Stimulated activated CD4-positive, alpha-beta T cell treated with anti-CD3 and anti-CD28 coated beads, Interleukin-1b, Interleukin-23, amount 100 ng/mL, for 48 hours (primary cell): ENCODE measurements around the gene SLCO3A1.

Experiments
- DNase-seq: peaks from one replicate; pipeline ENCODE4 v3.0.0-alpha.2; 2020

SLCO3A1 gene

GRCh38 chr15:91853511-91853947, at the start of gene SLCO3A1:
Gene SLCO3A1, plus strand, starts transcription at chr15:91853708.
- DNase-seq = peak; percentile 56

DNA sequence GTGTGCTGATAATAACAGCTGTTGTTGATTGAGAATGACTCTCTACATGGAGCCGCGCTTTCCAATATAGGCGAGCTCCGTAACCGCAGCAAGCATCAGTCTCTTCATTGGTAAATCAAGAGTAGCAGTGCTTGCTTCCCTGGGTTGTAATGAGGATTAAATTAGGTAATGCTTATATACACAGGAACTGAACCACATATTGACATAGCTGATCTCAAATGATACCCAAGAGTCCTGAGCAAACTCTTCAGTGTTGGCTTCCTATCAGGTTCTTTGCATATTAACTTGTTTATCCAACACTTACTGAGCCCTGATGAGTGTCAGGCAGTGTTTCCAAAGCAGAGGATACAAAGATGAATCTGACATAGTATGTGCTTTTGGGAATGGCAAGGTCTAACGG, 46.4 kb upstream of the SLCO3A1 start:
- DNase-seq = no peak

- no peak for DNase-seq
These were observed 39.6 kb upstream of the SLCO3A1 start for GRCh38 chr15:91813924-91814323.

DNA sequence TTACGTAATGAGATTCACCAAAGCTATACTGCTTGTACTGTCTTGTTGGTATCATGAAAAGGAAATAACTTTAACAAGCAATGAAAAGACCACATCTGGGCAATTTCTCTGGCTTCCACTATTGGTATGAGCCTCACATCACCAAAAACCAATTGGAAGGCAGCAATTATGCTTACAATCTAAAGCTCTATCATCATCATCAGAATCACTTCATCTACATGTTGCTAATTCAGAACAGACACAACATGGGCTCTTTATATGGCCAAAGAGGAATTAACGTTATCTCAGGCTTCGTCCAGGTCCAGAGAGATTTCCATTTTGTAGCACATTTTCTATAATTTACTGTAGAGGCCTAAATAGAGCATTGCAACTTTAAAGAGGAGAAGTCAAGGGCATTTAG, 36.6 kb upstream of the SLCO3A1 start:
- no peak for DNase-seq

- DNase-seq = no peak
These were observed 32.0 kb upstream of the SLCO3A1 start for GRCh38 chr15:91821458-91821857.

DNA sequence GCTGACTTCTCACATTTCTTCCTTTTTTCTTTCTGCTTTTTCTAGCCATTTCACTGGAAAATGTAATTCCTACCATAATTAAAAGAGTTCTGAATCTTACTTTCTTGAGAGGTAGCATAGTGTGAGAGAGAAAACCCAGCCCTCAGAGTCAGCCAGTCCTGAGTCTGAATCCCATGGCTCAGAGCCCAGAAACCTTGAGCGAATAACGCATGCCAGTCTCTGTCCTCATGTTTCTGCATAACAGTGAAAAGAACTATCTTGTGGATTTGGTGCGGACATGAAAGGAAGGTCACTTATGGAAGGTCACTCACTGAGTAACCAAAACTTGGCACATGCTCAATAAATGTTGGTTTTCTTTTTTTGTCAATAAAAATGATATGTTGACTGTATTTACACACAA, 29.3 kb upstream of the SLCO3A1 start:
- no peak for DNase-seq

DNA sequence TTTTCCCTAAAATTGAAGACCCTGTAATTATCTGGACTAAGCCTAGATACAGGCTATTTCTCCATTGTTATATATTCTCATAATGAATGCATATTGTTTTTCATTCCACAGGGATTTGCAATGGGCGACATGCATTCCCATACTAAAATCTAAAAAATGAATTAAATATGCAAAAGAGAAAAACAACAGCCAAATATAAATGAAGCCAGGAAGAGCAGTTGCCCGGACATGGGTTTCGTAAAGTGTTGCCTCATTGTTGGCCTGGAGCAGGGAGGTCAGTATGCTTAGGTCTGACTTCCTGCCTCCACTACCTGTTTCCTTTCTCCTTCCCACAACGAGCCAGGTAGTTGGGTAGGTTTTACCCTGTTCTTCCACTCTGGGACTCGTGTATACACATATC, 27.1 kb upstream of the SLCO3A1 start:
- DNase-seq = no peak

DNA sequence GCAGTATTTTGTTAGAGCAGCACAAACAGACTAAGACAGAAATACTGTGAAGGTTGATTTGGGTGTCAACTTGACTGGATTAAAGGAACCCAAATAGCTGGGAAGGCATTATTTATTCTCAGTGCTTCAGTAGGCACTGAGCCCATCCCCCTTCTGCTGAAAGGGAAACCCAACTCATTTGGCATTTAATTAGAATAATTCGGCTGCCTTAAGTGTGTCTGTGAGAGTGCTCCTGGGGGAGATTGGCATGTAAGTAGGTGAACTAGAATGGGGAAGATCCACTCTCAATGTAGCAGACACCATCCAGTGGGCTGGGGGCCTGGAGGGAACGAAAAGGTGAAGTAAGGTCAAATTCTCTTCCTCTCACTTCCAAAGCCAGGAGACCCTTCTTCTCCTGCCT, 20.5 kb upstream of the SLCO3A1 start:
- no peak for DNase-seq

GRCh38 chr15:91839867-91840266, 13.6 kb upstream of the SLCO3A1 start:
- no peak for DNase-seq

DNA sequence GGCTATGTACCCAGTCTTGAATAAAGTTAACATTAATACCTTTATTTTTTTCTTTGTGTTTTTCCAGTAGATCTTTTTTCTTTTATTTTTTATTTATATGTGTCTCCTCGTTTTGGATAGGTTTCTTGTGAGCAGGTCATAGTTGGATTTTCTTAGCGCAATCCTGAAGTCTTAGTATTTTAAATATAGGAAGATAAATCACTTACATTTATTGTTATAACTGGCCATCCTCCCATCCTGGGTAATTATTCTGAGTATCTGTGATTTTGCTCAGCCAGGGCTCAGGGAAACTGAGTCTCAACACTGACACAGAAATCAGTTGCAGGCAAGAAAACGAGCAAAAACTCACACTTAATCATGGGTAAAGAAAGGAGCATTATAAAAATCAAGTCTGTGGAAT, 11.6 kb upstream of the SLCO3A1 start:
- DNase-seq = no peak

- no peak for DNase-seq
These were observed 9.2 kb upstream of the SLCO3A1 start for GRCh38 chr15:91844341-91844740.

GRCh38 chr15:91844928-91845327, 8.6 kb upstream of the SLCO3A1 start:
- DNase-seq = no peak

DNA sequence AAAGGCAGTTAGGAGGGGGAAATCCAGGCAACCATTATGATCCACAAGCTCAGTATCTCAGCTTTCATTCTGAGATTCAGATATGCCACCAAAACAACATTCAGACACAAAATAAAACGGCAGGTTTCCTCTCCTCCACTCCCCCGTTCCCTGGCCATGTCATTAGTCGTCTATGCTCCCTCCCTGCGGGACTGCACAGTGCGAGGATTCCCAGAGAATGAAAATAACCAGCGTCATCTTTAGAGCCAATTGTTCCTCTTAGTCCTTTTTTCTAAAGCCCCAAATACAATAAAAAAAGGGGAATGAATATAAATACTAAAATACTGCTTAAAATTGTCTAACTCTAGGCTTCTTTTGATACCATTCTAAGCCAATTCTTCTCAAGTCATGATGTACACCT, 7.8 kb upstream of the SLCO3A1 start:
- DNase-seq = no peak

DNA sequence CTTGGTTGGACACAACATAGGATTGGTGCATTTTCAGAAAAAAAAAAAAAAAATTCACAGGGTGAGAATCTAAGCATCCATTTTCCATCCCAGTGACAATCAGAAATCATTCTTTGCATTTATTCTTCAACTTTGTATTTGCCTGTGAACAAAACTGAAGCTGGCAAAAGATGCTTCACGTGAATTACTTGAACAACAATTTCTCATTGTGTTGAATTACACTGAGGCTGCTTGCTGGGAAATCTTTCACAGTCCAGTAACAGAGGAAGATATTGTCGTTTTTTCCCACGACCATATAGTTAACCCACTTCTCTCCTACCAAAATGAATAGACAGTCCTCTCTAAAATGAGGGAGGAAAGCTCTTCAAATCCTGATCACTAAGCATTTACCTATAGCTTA, 4.3 kb upstream of the SLCO3A1 start:
- no peak for DNase-seq

- DNase-seq = peak; percentile 7
These were observed 3.8 kb upstream of the SLCO3A1 start for GRCh38 chr15:91849749-91850161.

- DNase-seq = peak; percentile 62
These were observed 582 bp upstream of the SLCO3A1 start for GRCh38 chr15:91852741-91853510.

- peak; percentile 25 for DNase-seq
These were observed 585 bp downstream of the SLCO3A1 start for GRCh38 chr15:91853948-91854638.

- peak; percentile 30 for DNase-seq
These were observed 1.1 kb downstream of the SLCO3A1 start for GRCh38 chr15:91854639-91854990.

DNA sequence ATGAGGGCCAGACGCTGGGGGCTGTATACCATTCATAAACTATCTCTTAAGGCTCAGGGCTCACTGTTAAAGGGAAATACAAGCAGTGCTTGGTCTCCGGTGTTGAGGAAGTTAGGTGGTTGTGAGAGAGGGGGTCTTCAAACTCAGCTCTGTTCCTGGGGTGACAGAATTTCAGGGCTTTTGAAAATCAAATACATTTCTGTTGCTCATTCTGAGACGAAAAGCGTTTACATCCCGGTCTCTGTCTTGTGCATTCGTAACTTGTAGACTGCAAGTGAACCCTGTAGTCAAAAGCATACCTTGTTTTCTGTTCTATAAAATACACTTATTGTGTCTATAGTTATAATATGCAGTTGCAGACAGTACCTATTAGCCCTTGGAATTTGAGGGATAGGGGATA, 1.7 kb downstream of the SLCO3A1 start:
- DNase-seq = no peak

DNA sequence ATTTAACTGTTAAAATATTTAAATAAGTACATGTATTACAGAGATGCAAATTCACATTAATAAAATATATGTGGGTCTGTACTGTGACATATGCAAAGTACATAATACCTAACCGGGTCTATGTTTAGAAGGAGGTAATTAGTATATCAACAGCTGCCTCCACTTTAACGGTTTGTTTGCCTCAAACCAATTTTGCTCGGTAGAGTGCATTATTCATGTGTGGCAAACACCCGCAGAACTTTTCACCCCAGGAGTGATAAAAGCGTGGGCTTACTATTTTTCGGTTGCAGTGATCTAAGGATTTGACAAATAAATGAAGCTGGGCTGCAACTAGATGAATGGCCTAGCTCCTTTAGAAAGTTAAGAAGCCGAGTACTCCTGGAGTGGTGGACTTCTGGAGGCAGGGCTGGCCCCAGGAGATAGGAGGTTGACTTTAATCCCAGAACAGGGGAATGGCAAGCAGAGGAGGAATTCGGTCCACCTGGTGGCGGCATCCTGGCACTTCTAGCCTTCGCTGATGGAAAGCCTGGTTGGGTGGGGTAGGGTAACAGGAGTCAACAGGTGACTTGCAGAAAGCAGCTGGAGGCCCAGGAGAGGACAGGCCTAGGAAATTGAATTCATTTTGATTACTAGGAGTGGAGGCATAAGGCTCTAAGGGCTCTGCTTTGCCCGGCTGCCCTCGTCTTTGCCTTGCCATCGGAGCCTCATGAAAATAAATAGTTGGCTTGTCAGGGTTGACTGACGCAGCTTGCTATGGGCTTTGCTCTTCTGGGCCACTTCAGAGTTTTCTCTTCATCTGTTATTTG, 2.4 kb downstream of the SLCO3A1 start:
- no peak for DNase-seq

DNA sequence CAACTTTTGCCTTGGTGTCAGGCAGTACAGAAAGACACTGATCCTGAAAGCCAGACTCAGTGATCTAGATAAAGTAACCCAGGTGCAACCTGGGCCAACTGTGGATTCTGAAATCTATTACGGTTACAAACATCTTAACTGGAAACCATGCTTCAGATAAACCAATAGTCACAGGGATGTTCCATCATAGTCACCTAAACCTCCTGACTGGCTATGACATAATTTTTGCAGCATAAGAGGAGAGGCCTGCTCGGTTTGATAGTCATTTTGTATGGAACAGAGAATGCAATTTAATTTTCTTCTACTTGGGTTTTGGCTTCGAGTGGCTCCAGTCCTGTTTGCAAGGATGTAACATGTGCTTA, 3.7 kb downstream of the SLCO3A1 start:
- DNase-seq = peak; percentile 8

DNA sequence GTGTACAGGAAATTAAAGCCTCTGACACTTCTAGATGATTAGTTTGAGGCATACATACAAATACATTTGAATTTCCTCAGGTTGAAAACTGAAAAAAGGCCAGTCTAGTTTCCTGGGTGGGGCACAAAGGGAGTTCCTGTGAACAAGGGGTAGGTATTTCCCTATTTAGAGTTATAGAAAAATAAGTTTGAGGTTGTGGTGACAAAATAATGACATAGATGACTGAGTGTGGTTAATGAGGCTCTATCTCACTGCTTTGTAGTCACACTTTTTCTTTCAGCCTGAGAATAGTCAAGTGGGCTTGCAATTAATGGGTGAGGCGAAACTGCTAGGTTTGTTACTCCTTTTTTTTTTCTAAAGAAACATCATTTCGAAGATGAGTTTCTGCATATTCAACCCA, 4.3 kb downstream of the SLCO3A1 start:
- peak; percentile 12 for DNase-seq

DNA sequence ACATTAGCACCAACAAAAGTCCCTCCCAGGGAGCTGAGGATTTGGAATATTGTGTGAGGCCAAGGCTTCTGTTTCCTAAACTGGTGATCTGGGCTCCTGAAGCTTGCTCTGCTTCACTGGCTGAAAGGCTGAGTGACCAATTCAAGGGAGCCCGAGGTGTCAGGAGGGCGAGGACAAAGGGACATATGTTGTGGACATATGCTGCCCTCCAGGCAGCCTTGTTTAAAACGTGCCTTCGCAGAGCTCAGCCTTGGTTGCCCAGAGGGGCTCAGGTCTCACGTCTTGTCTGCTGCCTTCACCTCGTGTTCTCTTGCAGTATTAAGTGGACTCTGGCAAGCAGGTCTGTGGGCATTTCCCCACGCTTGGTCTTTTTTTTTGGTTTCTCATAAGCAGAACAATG, 7.0 kb downstream of the SLCO3A1 start:
- no peak for DNase-seq

GRCh38 chr15:91861223-91861622, 7.7 kb downstream of the SLCO3A1 start:
- DNase-seq = no peak
